ENCODE data around the gene ERC2. TPM values are rescaled to one million over a fixed set of nuclear protein-coding genes. Genes with fewer than 3 reads are reported as not detected.

The ERC2 gene
- total and polyA plus RNA-seq, 2 of the 8 experiments (the other 6 are each of a cell fraction or from before 2014, with no cell fraction given) = 16.4 to 22.8 TPM

DNA sequence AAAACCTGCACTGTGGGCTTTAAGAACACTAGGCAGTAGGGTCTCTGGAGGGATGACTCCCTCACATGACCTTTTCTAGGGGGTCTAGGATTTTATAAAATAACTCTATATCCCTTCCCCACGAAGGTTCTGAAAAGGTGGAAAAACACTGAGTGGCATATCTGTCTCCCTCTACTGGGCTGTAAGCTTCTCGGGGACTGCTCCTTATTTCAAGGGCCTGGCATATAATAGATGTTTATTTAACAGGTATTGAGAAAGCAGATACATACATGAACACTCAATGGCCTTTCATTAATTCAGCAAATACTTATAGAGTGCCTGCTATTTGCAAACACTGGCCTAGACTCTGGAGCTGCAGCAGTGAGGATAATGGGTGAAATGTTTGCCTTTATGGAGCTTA, 834.9 kb downstream of the ERC2 start:
- Histone ChIP-seq H2AK5ac (ENCODE audit: low read depth, low read length) (no peak overlapping the region), H3K27ac (ENCODE audit: low read depth, low read length) (no peak overlapping the region), H4K20me1 (replicated peaks in 1 of 2; ENCODE audit: control insufficient read depth in 1 of 2, insufficient read depth in 2 of 2, low read length in 2 of 2) (no peaks in the 10 kb centered on the region), H4K91ac (replicated peaks; ENCODE audit: insufficient read length, low read length) (no peak overlapping the region), H3K4me2 (ENCODE audit: insufficient read depth in 1 of 2, low read depth in 2 of 2, low read length in 2 of 2) (no peak overlapping the region), H2BK12ac (ENCODE audit: low read depth, low read length) (no peak overlapping the region), H2AFZ (ENCODE audit: low read length) (no peak overlapping the region), H2BK5ac (ENCODE audit: low read depth, low read length) (no peak overlapping the region), H3K23ac (ENCODE audit: insufficient read length) (no peak overlapping the region), H3K27me3 (replicated peaks in 1 of 4; ENCODE audit: control insufficient read depth in 3 of 4, extremely low read depth in 1 of 4, insufficient read depth in 3 of 4, low read length in 3 of 4) (peaks cover 0 to 2% (median 0%) of the 10 kb centered on the region in 4 experiments; a peak in 1 of 7 replicates), H3K18ac (ENCODE audit: extremely low read depth, low read length) (no peak overlapping the region), H3K56ac (replicated peaks; ENCODE audit: insufficient read length, low read depth, low read length) (no peak overlapping the region), H3K4ac (replicated peaks; ENCODE audit: insufficient read length, low read depth, low read length) (no peak overlapping the region), H3K23me2 (ENCODE audit: low read depth, low read length) (no peaks in the 10 kb centered on the region), H3K36me3 (ENCODE audit: control insufficient read depth in 2 of 4, insufficient read depth in 4 of 4, low read length in 3 of 4) (no peaks in the 10 kb centered on the region), H2BK15ac (ENCODE audit: low read length) (no peak overlapping the region), H3K79me1 (ENCODE audit: low read depth, low read length) (no peaks in the 10 kb centered on the region), H3K79me2 (ENCODE audit: control insufficient read depth in 1 of 2, insufficient read depth in 2 of 2, low read length in 2 of 2) (no peaks in the 10 kb centered on the region), H3K4me3 (ENCODE audit: extremely low read depth in 1 of 4, insufficient read depth in 2 of 4, low read depth in 3 of 4, low read length in 4 of 4) (no peak overlapping the region), H3K14ac (ENCODE audit: insufficient read length) (no peak overlapping the region), H2BK20ac (ENCODE audit: low read length) (0 out of 2 replicates have a peak overlapping the region, but pooled peaks have one; percentile 50), H3K9me3 (ENCODE audit: insufficient read depth in 2 of 2, low read depth in 1 of 2, low read length in 1 of 2) (no peaks in the 10 kb centered on the region), H2BK120ac (replicated peaks; ENCODE audit: low read depth, low read length) (no peak overlapping the region), H4K8ac (ENCODE audit: extremely low read depth, insufficient read depth, low read length) (no peak overlapping the region), H4K5ac (ENCODE audit: insufficient read length, low read depth, low read length) (no peak overlapping the region), H3K9ac (replicated peaks in 1 of 4; ENCODE audit: extremely low read depth in 1 of 4, low read depth in 3 of 4, low read length in 3 of 4) (no peak overlapping the region), H3K4me1 (replicated peaks in 1 of 4; ENCODE audit: control insufficient read depth in 3 of 4, insufficient read depth in 4 of 4, low read length in 3 of 4) (peaks cover 0 to 2% (median 0%) of the 10 kb centered on the region in 4 experiments; a peak in 3 of 7 replicates)
- no peak for TF ChIP-seq SIRT6 (IDR thresholded peaks at IDR 0.05; ENCODE audit: low read length)
- no peak for TF ChIP-seq CBX5 (IDR thresholded peaks at IDR 0.05; ENCODE audit: low read depth, low read length)
- TF ChIP-seq, protein P1, sequence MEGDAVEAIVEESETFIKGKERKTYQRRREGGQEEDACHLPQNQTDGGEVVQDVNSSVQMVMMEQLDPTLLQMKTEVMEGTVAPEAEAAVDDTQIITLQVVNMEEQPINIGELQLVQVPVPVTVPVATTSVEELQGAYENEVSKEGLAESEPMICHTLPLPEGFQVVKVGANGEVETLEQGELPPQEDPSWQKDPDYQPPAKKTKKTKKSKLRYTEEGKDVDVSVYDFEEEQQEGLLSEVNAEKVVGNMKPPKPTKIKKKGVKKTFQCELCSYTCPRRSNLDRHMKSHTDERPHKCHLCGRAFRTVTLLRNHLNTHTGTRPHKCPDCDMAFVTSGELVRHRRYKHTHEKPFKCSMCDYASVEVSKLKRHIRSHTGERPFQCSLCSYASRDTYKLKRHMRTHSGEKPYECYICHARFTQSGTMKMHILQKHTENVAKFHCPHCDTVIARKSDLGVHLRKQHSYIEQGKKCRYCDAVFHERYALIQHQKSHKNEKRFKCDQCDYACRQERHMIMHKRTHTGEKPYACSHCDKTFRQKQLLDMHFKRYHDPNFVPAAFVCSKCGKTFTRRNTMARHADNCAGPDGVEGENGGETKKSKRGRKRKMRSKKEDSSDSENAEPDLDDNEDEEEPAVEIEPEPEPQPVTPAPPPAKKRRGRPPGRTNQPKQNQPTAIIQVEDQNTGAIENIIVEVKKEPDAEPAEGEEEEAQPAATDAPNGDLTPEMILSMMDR (IDR thresholded peaks at IDR 0.05; ENCODE audit: control extremely low read depth in 1 of 3, insufficient read depth in 1 of 3, low read depth in 1 of 3, low read length in 3 of 3) = peak in 1 of 3 experiments; percentile 41; a peak in 1 of 4 replicates
- peak; percentile 26 to 31; a peak in 2 of 4 replicates for TF ChIP-seq RAD21 (IDR thresholded peaks at IDR 0.05 in 1 of 2, conservative IDR thresholded peaks at IDR 0.05 in 1 of 2; ENCODE audit: low read depth in 2 of 2, low read length in 2 of 2)
- ChIA-PET POLR2A (ENCODE audit: partially characterized antibody) (interaction anchor here (1.6 kb wide), 1 partner anchor 15 kb away, joined by 7 read pairs; no protein-coding TSS in a partner anchor), CTCF (ENCODE audit: partially characterized antibody) (interaction anchor here (1.0 to 6.1 kb wide), 10 partner anchors 14 to 803 kb away, joined by 3 to 66 read pairs (median 3); no protein-coding TSS in a partner anchor)
- WGBS, 2 experiments (ENCODE audit: extremely low coverage in 1 of 2, insufficient coverage in 1 of 2, insufficient read length in 1 of 2, insufficient replicate concordance in 2 of 2, low coverage in 1 of 2, low lambda C conversion rate in 2 of 2, missing lambda C conversion rate in 1 of 2) = 80% methylated on average over 2 of the region's 2 CpGs; no CpG with 5 or more reads in 1 of the 2 experiments
- no peak for FAIRE-seq
- DNase-seq (ENCODE audit: low read depth in 1 of 2, low spot score in 2 of 2) = no peak

Measured in H1 (cell line).